Activated gamma-delta T cell treated with Interleukin-2 at 50 U/mL for 16 hours (primary cell): Measurements from ENCODE around the gene VDR.

Experiments
- DNase-seq: peaks from one replicate; pipeline ENCODE4 v3.0.0-alpha.2; 2020

Gene VDR

DNA sequence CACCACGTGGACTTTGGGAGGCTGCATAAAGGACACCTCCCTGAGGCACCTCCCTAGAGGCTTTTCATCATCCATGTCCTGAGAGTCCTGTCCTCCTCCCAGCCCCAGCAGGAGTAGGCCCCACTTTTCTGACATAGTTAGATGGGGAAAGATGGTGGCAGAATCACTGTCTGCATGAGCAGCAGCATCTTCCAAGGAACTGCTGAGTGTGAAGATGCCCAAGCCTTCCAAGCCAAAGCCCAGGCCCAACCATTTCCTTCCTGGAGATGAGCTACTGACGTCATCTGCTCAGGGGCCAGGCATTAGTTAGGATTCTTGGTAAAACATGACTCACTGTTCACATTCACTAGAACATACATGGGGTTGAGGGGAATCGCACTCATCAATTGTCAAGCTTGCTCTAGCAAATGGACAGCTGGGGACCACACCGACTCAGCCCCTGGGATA lies 37.3 kb downstream of the VDR start:
- no peak for DNase-seq

DNA sequence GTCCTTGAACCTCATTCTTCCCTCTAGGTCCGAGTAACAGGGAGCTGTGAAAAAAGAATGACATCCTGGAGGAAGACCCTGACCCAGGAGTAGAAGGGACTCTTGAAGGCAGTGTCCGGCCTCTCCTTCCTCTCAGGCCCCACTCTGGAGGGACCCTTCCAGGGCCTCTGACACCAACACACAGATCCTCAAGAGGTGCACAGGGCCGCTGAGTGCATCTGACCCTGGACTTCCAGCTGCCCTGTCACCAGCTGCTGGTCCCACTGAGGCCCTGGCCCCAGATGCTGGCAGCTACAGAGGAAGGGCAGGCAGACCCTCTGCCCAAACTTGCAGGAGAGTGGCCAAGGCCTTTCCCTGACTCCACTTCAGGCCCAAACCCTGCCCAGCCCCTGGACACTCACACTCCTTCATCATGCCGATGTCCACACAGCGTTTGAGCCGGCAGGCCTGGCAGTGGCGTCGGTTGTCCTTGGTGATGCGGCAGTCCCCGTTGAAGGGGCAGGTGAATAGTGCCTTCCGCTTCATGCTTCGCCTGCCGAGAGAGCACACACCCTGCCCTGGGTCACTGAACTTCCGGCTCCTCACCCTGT lies 40.1 kb downstream of the VDR start:
- no peak for DNase-seq

DNA sequence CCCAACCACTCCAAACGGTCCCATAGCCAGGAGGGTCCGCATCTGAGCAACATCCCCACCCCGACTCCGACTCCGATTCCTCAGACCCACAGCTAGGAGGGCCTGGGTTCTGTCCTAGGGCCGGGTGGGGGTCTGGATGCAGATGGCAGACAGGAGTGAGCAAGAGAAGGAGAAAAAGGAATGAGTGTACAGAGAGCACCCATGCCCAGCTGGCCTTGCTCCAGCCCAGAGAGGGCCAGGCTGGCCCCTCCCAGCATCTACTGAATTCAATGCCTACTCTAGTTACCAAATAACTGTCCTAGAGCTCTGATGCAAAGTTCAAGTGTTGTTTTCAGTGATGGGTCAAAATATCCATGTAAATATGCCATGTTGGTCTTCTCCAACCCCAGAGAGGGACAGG lies 40.8 kb downstream of the VDR start:
- no peak for DNase-seq

DNA sequence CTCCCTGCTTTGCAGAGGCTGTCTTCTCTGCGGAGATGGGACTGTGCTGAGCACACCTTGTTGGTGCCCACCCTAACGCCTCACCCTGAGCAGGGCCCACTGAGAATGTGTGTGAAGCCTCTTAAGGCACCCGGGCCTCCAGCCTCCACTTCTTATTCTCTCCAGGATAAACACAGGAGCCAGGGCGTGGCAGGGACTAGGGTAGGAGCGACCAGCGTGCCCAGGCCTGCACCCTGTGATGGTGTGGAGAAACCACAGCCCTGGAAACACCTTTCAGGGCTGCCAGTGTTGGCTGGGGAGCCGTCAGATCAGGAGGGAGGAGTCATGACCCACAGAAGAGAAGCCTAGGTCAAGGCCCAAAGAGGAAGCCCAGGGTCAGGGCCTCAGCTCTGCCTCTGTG lies 41.3 kb downstream of the VDR start:
- DNase-seq = no peak

DNA sequence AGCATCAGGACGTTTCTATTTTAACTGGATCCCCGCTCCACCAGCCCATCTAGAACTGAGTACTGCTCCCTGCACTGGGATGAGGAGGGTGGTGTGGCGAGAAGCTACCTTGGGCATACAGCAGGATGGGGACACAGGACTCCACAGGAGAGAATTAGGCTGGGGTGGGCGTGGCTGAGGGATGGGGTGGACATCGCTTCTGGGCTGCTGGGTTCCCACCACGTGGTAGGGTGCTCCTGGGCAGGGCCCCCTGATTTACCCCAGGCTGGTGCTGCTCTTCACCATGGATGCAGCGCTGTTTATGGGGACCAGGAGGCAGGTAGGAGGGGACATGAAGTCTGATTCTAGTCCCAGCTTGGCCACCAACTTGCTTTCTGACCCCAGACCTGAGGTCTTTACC lies 41.9 kb downstream of the VDR start:
- DNase-seq = no peak

DNA sequence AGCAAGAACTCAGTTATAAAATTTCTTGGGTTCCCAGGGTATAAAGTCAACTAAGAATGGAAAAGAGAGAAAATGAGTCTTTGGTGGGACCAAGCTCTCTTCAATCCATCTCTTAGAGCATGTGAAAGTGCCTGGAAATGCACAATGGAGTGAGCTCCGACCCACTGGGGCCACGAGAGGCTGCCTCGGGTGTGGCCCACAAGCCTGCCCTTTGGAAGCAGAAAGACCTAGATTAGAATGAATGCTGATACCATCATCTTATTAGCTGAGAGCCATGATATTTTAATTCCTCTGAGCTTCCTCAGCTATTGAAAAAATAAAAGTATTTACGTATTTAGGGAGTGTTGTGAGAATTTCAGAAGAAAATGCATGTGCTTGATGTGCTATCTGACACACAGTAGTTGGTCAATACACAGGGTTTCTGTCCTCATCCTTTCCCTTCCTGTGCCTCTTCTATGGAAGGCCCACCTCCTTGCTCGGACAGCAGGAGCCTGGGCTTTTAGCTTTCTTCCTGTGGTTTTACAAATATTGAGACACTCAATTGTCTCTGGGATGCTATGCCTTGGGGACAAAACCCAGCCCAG lies 42.5 kb downstream of the VDR start:
- no peak for DNase-seq

DNA sequence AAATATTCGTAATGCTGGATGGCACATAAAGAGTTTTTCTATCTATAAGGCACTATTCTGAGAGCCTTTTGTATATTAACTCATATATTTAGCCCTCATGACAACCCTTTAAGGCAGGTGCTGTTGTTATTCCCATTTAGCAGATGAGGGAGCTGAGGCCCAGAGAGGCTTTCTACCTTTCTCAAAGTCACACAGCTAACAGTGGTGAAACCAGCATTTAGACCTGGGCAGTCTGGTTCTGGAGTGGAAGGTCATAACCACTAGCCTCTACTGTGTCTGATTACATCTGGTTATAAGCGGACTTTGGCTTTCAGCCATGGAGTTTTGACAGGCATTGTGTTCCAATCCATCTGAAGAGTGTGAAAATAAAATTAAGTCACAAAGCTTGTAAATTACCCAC lies 43.9 kb downstream of the VDR start:
- no peak for DNase-seq

DNA sequence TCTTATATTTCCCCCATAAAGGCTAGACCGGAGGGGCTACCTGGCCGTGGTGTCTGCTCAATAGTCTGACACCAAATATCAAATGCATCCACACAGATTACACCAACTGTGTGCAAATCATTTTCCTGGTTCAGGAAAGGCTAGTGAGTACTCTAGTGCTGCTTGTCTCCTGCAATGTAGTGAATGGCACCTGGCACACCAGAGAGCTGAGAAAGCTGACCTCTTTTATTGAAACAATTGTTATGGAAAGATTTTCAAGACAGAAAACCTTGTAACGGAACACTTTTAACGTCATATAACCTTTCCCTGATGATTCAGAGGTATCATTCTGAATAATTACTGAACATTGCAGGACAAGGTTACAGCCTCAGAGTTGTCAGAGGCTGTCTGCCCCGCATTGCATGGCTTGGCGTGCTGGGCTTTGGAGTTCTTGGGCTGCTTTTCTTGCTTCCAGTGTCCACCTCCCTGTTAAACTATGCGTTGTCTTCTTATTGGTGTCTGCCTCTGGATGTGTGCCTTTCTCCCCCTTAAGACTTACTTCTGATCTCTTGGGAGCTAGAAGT lies 44.4 kb downstream of the VDR start:
- no peak for DNase-seq

DNA sequence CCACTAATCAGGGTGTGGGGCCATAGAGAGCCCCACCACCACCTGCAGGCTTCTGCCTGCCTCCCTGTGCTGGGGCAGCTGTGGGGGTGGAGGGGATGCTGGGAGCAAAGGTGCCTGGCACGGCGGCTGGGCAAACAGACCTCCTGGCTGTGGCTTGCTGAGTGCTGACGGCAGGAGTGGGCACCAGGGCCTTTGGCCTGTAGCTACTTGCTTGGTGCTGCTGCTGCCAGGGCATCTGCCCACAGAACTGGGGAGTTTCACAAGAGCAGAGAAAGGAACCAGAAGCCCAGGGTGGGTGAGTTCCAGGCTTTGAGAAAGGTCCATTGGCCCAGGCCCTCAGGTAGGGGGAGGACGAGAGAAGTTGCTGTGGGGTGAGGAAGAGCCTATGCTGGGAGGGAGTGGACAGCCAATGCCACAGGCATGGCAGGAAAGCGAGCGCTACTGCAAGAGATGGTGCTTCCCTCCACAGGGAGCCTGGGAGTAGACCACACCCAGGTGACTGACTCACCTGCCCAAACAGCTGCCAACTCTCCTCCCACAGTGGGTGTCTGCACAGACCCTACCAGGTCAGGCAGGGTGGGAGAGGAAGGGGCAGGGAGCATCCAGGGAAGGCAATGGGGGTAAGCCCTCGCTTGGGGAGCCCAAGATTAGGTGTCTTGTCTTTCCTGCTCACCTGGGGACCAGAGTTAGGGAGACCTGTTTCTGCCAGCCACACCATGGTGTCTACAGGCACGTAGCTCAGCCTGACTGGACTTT lies 46.1 kb downstream of the VDR start:
- no peak for DNase-seq

DNA sequence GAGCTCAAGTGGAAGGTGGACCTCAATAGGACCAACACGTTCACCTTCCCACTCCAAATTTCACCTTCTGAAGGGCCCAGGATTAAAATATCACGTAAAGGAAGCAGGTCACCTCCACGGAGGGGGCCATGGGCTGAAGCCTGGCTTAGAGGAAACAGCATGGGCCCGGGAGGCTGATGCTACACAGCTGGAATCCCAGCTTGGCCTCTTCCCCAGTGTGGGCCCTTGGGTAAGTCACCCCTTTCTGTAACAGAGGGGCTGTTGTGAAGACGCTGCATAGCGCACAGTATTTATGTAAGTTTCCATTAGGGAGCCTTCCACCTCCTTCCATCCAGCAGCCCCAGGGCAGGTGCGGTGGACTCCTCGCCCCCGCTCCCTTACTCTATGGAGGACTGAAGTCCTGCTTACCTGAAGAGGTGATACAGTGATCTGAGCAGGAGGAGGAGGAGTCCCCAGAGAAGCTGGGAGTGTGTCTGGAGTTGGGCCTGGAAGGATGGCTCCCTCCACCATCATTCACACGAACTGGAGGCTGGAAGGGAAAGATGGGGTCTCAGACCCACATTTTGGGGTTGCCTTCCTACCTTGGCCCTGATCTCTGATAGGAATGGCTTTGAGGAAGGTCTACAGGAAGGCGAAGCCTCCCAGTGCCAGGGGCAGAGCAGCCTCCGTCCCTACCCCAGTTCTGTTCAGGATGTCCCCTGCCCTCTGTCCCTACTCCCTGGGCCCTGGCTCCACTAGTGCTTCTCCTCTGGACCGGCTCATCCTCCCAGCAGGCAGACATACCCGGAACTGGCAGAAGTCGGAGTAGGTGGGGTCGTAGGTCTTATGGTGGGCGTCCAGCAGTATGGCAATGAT lies 47.8 kb downstream of the VDR start:
- DNase-seq = no peak

DNA sequence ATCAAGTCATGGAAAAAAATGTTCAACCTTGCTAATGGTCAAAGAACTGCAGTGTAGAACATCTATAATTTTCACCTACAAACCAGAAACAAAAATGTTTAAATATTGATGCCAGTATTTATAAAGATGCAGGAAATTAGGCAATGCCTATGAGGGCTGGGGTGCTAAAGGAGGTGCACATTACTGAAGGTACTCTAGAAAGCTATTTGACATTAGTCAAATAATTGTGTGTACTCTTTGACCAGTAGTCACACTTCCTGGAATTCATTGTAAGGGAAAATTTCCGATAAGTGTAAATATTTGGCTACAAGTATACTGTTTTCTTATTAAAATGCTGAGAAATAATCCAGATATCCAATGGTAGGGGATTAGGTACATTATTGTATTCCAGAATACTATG lies 48.7 kb downstream of the VDR start:
- no peak for DNase-seq

DNA sequence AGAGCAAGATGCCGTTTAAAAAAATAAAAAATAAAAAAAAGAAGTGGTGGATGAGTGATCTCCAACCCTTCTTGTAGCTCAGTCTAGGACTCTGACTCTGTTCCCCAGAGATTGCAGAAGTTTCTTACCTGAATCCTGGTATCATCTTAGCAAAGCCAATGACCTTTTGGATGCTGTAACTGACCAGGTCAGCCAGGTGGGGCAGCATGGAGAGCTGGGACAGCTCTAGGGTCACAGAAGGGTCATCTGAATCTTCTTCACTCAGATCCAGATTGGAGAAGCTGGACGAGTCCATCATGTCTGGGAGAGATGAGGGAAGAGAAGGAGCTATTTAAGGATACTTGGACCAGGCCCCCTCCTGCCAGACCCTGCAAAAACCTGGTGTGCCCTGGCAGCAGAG lies 49.3 kb downstream of the VDR start:
- no peak for DNase-seq

DNA sequence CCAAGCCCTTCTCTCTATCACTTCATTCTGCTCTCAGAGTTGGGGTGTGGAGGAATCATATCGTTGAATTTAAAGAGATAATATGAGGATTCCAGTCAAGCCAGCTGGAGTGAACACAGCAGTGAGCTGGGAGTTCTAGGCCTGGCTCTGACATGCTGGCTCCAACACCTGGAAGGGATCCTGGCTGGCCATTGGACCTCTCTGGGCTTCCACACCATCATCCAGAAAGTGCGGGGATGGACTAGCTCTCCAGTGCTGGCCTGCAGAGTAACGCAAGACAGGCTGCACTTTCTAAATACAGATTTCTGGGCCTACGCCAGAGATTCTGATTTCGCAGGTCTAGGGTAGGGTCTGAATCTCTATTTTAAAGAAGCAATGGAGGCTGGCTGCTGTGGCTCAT lies 50.3 kb downstream of the VDR start:
- DNase-seq = no peak

DNA sequence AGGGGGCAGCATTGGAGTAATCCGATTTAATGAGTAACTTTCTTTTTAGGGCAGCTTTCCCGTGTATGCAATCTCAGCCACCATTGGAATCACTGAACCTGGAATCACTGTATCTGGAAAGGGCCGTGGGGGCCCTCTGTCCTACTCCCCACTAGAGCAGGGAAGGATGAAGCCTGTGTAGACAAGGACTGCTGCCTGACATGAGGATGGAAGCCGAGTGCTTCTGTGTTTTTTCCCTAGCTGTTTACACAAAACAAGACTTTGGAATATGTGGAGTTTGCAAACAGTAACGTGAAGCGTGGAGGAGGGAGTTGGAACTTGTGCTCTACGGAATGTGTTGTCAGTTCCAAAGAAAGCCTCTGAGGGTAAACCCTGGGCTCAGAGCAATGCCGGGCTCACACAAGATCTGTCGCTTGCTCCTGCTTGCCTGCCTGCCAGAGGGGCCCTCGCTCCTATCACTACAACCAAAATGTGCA lies 52.7 kb downstream of the VDR start:
- DNase-seq = no peak

DNA sequence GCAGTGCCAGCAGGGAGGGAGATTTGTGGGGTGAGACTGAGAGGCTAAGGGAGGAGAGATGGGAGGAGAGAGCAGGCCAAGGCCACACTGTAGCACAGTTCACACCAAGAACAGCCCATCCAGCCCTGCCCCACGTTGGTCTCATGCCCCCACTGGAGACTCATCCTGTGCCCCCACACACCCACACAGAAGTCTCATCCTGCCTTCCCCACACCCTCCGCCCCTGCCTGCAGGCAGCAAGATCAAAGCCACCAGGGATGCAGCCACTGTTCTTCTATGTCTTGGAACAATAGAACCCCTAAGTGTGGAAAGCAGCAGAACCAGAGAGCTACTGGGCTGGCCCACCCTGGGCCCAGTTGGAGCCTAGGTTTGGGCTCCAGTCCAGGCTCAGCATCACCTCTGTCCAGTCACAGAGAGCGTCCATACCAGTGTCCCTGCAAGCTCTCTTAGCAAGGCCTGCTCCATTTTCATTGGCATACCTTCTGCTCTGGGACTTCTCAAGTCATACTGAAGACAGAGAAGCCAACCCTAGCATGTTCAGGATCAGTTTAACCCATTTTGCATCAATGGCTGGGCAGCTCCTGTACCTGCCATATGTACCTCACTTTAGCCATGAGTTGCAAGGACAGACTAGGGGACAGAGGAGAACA lies 53.4 kb downstream of the VDR start:
- no peak for DNase-seq

DNA sequence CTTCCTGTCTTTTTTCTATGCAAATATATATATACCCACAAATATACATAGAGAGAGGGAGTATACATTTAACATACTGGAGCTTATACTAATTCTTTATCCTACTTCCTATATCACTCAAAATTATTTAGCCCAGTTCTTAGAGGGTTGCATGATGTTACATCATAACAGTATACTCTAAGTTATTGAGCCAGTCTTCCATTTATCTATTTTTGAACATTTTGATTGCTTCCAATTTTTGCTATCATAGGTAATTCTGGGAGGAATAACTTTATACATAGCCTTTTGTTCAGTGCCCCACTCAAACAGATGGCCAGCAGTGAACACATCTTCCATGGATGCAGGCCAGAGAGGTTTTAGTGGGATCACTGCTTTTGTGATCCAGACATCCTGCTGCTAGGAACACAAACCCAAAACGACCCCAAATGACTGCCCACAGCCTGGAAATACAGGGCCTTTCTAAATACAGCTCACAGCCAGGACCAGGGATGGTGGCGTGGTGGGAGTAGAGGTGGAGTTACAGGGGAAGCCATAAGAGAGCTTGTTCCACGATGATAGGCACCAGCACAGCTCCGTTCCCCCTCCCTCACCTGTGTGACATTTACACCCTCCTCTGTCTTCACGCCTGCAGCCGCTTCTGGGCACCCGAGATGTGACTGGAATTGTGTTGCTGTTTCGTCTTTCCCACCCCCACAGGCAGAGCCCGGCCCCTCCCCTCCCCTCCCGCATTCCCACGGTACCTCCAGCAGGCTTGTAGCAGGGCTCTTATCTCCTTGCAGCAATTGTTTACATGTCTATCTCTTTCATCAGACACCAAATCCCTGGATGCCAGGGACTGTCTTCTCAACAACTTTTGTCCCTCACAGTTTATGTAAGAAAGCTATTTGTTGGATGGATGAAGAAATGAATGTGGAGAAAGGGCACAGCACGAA lies 54.4 kb downstream of the VDR start:
- DNase-seq = no peak

DNA sequence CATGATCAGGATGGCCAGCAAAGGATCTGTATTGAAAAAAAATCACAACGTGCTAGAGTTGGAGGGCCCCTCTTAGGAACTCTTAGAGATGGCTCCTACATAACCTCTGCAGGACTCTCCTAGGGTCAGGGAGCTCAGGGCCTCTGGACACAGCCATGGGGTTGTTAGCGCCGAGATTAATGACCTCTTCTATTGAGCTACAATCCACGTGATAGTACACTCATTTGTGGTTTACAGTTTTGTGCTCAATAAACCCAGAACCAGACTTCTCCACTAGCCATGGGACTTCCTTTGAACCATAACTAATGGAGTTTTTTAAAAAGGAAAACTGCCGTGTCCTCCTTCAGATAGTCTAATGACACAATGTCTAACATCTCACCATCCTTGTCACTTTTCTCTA lies 55.5 kb downstream of the VDR start:
- DNase-seq = no peak

DNA sequence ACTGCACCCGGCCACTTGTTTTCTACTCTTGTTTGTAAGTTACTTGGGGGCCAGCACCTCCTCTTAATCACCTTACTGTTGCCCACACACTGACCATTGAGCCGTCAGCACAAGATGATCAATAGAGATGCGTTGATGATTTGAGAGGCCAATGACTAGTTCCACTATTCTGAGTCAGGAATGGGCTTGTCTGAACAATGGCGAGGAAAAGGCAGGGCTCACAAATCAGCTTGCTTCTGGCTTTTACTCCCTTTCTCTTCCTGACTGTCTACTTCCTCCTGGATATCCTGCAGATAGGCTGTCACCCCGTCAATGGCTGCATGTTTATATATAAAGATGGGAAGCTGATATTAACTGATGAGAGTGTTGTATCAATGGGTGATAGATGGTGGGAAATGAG lies 55.9 kb downstream of the VDR start:
- no peak for DNase-seq

DNA sequence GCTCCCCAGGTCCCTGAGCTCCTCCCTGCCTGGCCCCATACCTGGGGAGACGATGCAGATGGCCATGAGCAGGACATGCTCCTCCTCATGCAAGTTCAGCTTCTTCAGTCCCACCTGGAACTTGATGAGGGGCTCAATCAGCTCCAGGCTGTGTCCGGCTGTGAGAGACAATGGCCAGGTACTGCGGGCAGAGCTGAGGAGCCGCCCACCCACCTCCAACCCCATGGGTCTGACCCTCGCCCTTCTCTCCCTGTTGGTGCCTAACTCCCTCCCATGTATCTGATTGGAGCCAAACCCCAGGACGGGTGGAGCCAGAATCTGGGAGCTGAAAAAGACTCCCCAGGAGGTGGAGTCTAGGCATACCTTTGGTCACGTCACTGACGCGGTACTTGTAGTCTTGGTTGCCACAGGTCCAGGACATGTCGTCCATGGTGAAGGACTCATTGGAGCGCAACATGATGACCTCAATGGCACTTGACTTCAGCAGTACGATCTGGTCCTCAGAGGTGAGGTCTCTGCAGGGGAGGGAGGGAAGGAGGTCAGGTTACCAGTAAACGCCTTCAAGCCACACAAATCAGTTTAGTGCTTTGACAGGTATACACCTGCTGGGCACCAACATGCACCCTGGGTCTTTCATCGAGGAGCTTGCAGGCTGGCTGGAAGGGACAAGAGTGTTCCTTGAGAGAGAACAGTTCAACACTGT lies 58.3 kb downstream of the VDR start:
- DNase-seq = no peak

DNA sequence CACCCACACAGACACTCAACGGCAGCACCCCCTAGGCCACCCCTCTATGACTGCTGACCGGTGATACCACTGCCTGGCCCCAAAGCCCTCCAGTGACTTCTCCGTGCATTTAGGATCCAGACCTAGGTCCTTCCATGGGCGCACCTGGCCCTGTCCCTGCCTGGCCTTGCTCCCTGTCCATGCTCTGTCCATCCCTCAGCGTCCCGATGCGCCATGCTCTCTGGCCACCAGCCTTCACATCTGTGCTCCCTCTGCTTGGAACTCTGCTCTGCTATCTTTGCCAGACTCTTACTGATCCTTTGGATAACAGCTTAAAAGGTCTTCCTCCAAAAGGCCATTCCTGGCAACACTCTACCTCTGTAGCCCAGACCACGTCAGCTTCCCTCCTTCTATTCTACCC lies 59.7 kb downstream of the VDR start:
- no peak for DNase-seq
